ENCODE data around the gene MTX3.
A peak's percentile ranks its signal among the peaks of the same experiment; 100 is the strongest.

Gene MTX3, protein sequence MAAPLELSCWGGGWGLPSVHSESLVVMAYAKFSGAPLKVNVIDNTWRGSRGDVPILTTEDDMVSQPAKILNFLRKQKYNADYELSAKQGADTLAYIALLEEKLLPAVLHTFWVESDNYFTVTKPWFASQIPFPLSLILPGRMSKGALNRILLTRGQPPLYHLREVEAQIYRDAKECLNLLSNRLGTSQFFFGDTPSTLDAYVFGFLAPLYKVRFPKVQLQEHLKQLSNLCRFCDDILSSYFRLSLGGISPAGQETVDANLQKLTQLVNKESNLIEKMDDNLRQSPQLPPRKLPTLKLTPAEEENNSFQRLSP

GRCh38 chr5:79990598-79991507 is at the start of gene MTX3:
MTX3 (minus strand) TSS chr5:79991262; CDS start chr5:79991238, 24 bp downstream.
- peak; percentile 62 for DNase-seq (ENCODE audit: low read depth)
- H3K4me3 ChIP-seq (ENCODE audit: low read depth, low read length) = peak within 1 kb of the TSS; percentile 95
- TF ChIP-seq, protein P1, sequence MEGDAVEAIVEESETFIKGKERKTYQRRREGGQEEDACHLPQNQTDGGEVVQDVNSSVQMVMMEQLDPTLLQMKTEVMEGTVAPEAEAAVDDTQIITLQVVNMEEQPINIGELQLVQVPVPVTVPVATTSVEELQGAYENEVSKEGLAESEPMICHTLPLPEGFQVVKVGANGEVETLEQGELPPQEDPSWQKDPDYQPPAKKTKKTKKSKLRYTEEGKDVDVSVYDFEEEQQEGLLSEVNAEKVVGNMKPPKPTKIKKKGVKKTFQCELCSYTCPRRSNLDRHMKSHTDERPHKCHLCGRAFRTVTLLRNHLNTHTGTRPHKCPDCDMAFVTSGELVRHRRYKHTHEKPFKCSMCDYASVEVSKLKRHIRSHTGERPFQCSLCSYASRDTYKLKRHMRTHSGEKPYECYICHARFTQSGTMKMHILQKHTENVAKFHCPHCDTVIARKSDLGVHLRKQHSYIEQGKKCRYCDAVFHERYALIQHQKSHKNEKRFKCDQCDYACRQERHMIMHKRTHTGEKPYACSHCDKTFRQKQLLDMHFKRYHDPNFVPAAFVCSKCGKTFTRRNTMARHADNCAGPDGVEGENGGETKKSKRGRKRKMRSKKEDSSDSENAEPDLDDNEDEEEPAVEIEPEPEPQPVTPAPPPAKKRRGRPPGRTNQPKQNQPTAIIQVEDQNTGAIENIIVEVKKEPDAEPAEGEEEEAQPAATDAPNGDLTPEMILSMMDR (IDR thresholded peaks at IDR 0.05; ENCODE audit: low read depth, low read length, missing control alignments) = no peak

- TF ChIP-seq, protein P1 (IDR thresholded peaks at IDR 0.05; ENCODE audit: low read depth, low read length, missing control alignments) = no peak
- H3K4me3 ChIP-seq (ENCODE audit: low read depth, low read length) = no peak overlapping the region
- DNase-seq (ENCODE audit: low read depth) = no peak
Measured at GRCh38 chr5:80039650-80040049, 48.6 kb upstream of the MTX3 start.

DNA sequence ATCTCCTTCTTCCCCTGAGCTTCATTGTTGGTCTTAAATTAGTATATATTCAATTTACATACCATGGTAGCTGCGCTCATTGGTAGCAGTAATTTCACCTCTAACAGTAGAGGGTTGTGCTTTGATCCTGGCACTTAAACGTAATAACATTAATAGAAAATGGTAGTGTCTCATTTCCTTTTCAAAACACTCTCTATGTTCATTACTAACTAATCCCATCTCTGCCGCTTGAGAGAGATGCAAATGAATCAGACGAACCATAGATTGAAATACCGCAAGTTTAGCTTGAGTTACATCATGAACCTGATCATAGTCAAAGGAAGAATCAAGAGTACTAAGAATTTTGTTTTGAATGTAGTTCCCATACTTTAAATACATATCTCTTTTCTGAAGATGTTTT is 46.3 kb upstream of the MTX3 start:
- no peak overlapping the region for H3K4me3 ChIP-seq (ENCODE audit: low read depth, low read length)
- DNase-seq (ENCODE audit: low read depth) = peak; percentile 35
- TF ChIP-seq, protein P1 (IDR thresholded peaks at IDR 0.05; ENCODE audit: low read depth, low read length, missing control alignments) = no peak

DNA sequence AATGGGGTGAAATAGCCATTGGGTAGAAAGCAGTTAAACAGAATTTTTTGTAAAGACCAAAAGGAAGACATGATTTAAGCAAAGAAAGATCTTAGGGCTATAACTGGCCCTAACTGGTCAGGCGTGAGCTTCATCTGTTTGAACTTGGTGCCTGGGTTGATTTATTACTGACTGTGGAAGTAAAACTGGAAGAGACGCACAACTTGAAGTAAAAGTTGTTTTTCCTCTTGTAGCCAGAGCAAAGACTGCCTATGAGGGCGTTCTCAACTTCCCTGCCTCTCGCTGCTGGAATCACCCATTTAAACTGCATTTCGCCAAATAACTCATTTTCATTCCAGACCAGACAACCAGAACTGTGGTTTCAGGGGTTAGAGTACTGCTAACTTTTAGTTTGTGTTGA is 45.6 kb upstream of the MTX3 start:
- DNase-seq (ENCODE audit: low read depth) = no peak
- TF ChIP-seq, protein P1 (IDR thresholded peaks at IDR 0.05; ENCODE audit: low read depth, low read length, missing control alignments) = no peak
- no peak overlapping the region for H3K4me3 ChIP-seq (ENCODE audit: low read depth, low read length)

DNA sequence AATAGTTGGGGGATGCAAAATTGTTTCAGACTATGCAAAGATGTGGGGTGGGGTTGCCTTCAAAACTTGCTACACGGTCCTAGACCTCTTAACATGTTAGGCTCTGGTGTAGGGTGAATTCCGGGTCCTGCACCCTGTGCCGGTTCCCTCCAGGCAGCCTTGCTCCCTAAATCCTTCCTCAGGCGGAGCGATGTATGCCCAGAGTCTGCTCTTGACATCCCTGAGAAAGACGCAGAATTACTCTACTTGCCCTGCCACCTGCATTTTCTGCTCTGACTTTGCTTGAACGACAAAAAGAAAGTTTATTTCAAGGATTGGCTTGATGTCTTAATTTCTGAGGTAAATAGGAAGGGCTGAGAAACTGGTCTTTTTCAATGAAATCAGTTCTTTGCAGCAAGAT is 44.8 kb upstream of the MTX3 start:
- no peak overlapping the region for H3K4me3 ChIP-seq (ENCODE audit: low read depth, low read length)
- TF ChIP-seq, protein P1 (IDR thresholded peaks at IDR 0.05; ENCODE audit: low read depth, low read length, missing control alignments) = no peak
- no peak for DNase-seq (ENCODE audit: low read depth)

GRCh38 chr5:80034962-80035821 is 44.1 kb upstream of the MTX3 start, which contains the start of gene THBS4:
THBS4 (plus strand) TSS chr5:80035348; CDS start chr5:80035538, 190 bp downstream.
- TF ChIP-seq, protein P1 (IDR thresholded peaks at IDR 0.05; ENCODE audit: low read depth, low read length, missing control alignments) = no peak
- DNase-seq (ENCODE audit: low read depth) = no peak
- no peak within 1 kb of the TSS for H3K4me3 ChIP-seq (ENCODE audit: low read depth, low read length)
